GM12891 (cell line): ENCODE measurements around the gene EIF4EBP2.

ENCODE experiments used
- DNase-seq: peaks from one replicate; pipeline ENCODE4 v3.0.0; 2011; ENCODE audit warnings: low spot score; ENCODE audit not compliant: insufficient read length
- FAIRE-seq: peaks from 2 replicates; lab custom pipeline; 2011; peaks lifted over from hg19 to GRCh38; lab: Jason Lieb, UNC
- PAX5 ChIP-seq: IDR thresholded peaks from 2 replicates; pipeline ENCODE4 v1.6.1; 2011; ENCODE audit warnings: low read length, moderate library complexity, mild to moderate bottlenecking; ENCODE audit not compliant: insufficient read depth, severe bottlenecking
- POLR2A ChIP-seq: IDR thresholded peaks from 2 replicates; pipeline ENCODE4 v1.6.1; 2011; ENCODE audit warnings: low read depth, low read length, control low read depth
- POLR2AphosphoS5 ChIP-seq: IDR thresholded peaks from 2 replicates; pipeline ENCODE4 v1.6.1; 2011; ENCODE audit warnings: low read depth, low read length, control low read depth
- POU2F2 ChIP-seq: IDR thresholded peaks from 2 replicates; pipeline ENCODE4 v1.6.1; 2011; ENCODE audit warnings: low read depth, mild to moderate bottlenecking, control low read depth, low read length, moderate library complexity
- SPI1 ChIP-seq: IDR thresholded peaks from 2 replicates; pipeline ENCODE4 v1.6.1; 2011; ENCODE audit warnings: low read depth, low read length, control low read depth
- TAF1 ChIP-seq: IDR thresholded peaks from 2 replicates; pipeline ENCODE4 v1.6.1; 2011; ENCODE audit warnings: low read depth, low read length, control low read depth

Gene EIF4EBP2

GRCh38 chr10:70376436-70377378, 27.2 kb upstream of the EIF4EBP2 start:
- FAIRE-seq (no peak), DNase-seq (no peak)
- TF ChIP-seq POU2F2: no peak
- TF ChIP-seq SPI1: no peak
- no peak for TF ChIP-seq PAX5
- no peak for TF ChIP-seq POLR2A
- no peak for TF ChIP-seq POLR2AphosphoS5
- TF ChIP-seq TAF1: no peak

GRCh38 chr10:70378122-70378521, 25.8 kb upstream of the EIF4EBP2 start:
- no peak for DNase-seq
- no peak for TF ChIP-seq PAX5
- no peak for TF ChIP-seq TAF1
- no peak for TF ChIP-seq POLR2A
- TF ChIP-seq POLR2AphosphoS5: no peak
- TF ChIP-seq POU2F2: no peak
- TF ChIP-seq SPI1: no peak
- FAIRE-seq: no peak

GRCh38 chr10:70379581-70380176, 24.3 kb upstream of the EIF4EBP2 start:
- DNase-seq: peak; percentile 46
- peak; percentile 63 for FAIRE-seq
- TF ChIP-seq POLR2AphosphoS5: no peak
- TF ChIP-seq POU2F2: no peak
- no peak for TF ChIP-seq SPI1
- no peak for TF ChIP-seq PAX5
- TF ChIP-seq TAF1: no peak
- no peak for TF ChIP-seq POLR2A

- no peak for DNase-seq
- no peak for TF ChIP-seq POLR2AphosphoS5
- TF ChIP-seq POU2F2: no peak
- no peak for TF ChIP-seq PAX5
- no peak for TF ChIP-seq POLR2A
- TF ChIP-seq SPI1: no peak
- no peak for TF ChIP-seq TAF1
- FAIRE-seq: no peak
These were observed 23.4 kb upstream of the EIF4EBP2 start for GRCh38 chr10:70380350-70381135.

- no peak for TF ChIP-seq TAF1
- TF ChIP-seq PAX5: no peak
- TF ChIP-seq POLR2AphosphoS5: no peak
- no peak for TF ChIP-seq SPI1
- TF ChIP-seq POLR2A: no peak
- no peak for TF ChIP-seq POU2F2
- peak; percentile 64 for DNase-seq
- peak; percentile 52 for FAIRE-seq
These were observed 22.2 kb upstream of the EIF4EBP2 start for GRCh38 chr10:70381471-70382421.

DNA sequence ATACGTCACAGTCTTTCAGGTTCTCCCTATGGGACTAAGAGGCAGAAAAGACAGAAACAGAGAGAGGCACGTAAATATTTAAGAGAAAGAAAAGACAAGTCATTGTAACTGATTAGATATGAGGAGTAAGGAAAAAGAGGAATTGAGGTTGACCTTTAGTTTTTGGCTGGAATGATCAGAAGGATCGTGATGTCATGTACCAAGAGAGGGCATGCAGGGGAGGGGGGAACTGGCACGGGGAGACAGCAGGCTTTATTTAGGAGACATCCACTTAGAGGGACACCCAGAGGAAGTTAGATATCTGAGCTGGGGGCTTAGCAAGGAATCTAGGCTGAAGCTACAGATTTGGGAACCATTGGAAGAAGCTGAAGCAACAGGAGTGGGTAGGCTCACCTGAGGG, 12.3 kb upstream of the EIF4EBP2 start:
- no peak for DNase-seq
- TF ChIP-seq POLR2AphosphoS5: no peak
- no peak for TF ChIP-seq POLR2A
- no peak for TF ChIP-seq TAF1
- no peak for TF ChIP-seq PAX5
- TF ChIP-seq POU2F2: no peak
- no peak for FAIRE-seq

GRCh38 chr10:70396140-70396539, 7.8 kb upstream of the EIF4EBP2 start:
- no peak for TF ChIP-seq POLR2AphosphoS5
- TF ChIP-seq PAX5: no peak
- TF ChIP-seq POLR2A: no peak
- TF ChIP-seq SPI1: no peak
- TF ChIP-seq TAF1: no peak
- no peak for TF ChIP-seq POU2F2
- FAIRE-seq (no peak), DNase-seq (no peak)

GRCh38 chr10:70399177-70399576, 4.8 kb upstream of the EIF4EBP2 start:
- DNase-seq (no peak), FAIRE-seq (no peak)
- TF ChIP-seq SPI1 (no peak), TAF1 (no peak), PAX5 (no peak), POU2F2 (no peak), POLR2AphosphoS5 (no peak), POLR2A (no peak)
